Omental fat pad (tissue), 4 donors: ENCODE measurements around the gene FARS2. TPM values are rescaled to one million over a fixed set of nuclear protein-coding genes. Genes with fewer than 3 reads are reported as not detected.

ENCODE experiments used
- ATAC-seq: fragments of 150-250 bp; one replicate; pipeline ENCODE4 v1.9.1; 2016; ENCODE audit warnings: mild to moderate bottlenecking, moderate library complexity; ENCODE audit not compliant: low FRiP score
- DNase-seq: peaks from one replicate; pipeline ENCODE4 v3.0.0-alpha.2; 2019; ENCODE audit warnings: low spot score
- CTCF ChIP-seq, 3 donors: fragments of 450-650 bp; IDR thresholded peaks; one replicate each; pipeline ENCODE4 v1.5.1; 2016 to 2017; ENCODE audit warnings: antibody characterized with exemption in 3 of 3, mild to moderate bottlenecking in 3 of 3, moderate library complexity in 2 of 3
- total RNA-seq, 4 donors: library from RNA; depleted of rRNA; stranded (reverse); fragments of >200 nt; gene quantifications; one replicate each; pipeline ENCODE4 v1.1.0, GENCODE V29; 2016

The FARS2 gene
- total RNA-seq, 4 donors from 2014 or later: 12.5 to 18.1 (median 14.5) TPM

GRCh38 chr6:5665173-5665572 lies 403.9 kb downstream of the FARS2 start:
- ATAC-seq (no peak), DNase-seq (no peak)

GRCh38 chr6:5665667-5666066 lies 404.4 kb downstream of the FARS2 start:
- ATAC-seq: no peak
- no peak for DNase-seq
- TF ChIP-seq CTCF (IDR thresholded peaks at IDR 0.05): no peak

More at GRCh38 chr6:5665173-5665572, 403.9 kb downstream of the FARS2 start:
- no peak for TF ChIP-seq CTCF (IDR thresholded peaks at IDR 0.05)

GRCh38 chr6:5666695-5667094 lies 405.4 kb downstream of the FARS2 start:
- no peak for DNase-seq
- no peak for TF ChIP-seq CTCF (IDR thresholded peaks at IDR 0.05)
- no peak for ATAC-seq

GRCh38 chr6:5667737-5668136 lies 406.4 kb downstream of the FARS2 start:
- ATAC-seq (no peak), DNase-seq (no peak)
- no peak for TF ChIP-seq CTCF (IDR thresholded peaks at IDR 0.05)

GRCh38 chr6:5670381-5670780 lies 409.1 kb downstream of the FARS2 start:
- no peak for DNase-seq
- no peak for TF ChIP-seq CTCF (IDR thresholded peaks at IDR 0.05)
- ATAC-seq: no peak

GRCh38 chr6:5670811-5671561 lies 409.7 kb downstream of the FARS2 start:
- peak; percentile 54 for ATAC-seq
- DNase-seq: no peak
- TF ChIP-seq CTCF (IDR thresholded peaks at IDR 0.05): no peak
